Erythroblast (primary cell): ENCODE results near the gene KLHDC3.

Experiments used
- GATA1 ChIP-seq: IDR thresholded peaks from 2 replicates; pipeline ENCODE4 v1.6.1; 2011; ENCODE audit warnings: low read depth, mild to moderate bottlenecking, control low read depth, low read length, moderate library complexity
- POLR2A ChIP-seq: IDR thresholded peaks from 2 replicates; pipeline ENCODE4 v1.6.1; 2011; ENCODE audit warnings: mild to moderate bottlenecking, low read length

DNA sequence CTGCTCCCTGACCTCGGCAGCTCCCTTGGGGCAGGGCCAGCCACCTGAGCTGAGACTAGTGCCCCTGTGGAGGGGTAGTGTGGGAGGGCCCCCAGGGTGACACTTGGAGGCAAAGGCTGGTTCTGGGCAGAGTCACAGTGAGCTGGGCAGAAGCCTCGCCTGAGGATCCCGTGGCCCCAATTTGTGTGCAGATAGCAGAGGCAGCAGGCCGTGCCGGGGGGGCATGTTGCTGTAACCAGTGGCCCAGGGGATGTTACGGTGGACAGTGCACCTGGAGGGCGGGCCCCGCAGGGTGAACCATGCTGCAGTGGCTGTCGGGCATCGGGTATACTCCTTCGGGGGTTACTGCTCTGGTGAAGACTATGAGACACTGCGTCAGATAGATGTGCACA lies 2.9 kb downstream of the KLHDC3 start:
- TF ChIP-seq POLR2A (no peak), GATA1 (no peak)
